Progenitor cell of endocrine pancreas (in vitro differentiated cells): ENCODE measurements around the gene COX10. TPM values are rescaled to one million over a fixed set of nuclear protein-coding genes. Genes with fewer than 3 reads are reported as not detected.

ENCODE experiments used
- DNase-seq: peaks from one replicate; pipeline ENCODE4 v3.0.0; 2021; ENCODE audit warnings: low spot score; ENCODE audit not compliant: unreplicated experiment
- H3K27ac Mint-ChIP-seq: 2 replicates; pipeline ENCODE4 v1.8.0; 2021; ENCODE audit warnings: mild to moderate bottlenecking, moderate library complexity, mixed read lengths
- H3K27me3 Mint-ChIP-seq: 2 replicates; pipeline ENCODE4 v1.8.0; 2021; ENCODE audit warnings: mixed read lengths
- H3K36me3 Mint-ChIP-seq: 2 replicates; pipeline ENCODE4 v1.8.0; 2022; ENCODE audit warnings: mixed read lengths; ENCODE audit not compliant: insufficient read depth
- H3K4me1 Mint-ChIP-seq: 2 replicates; pipeline ENCODE4 v1.8.0; 2021; ENCODE audit warnings: low read depth, mixed read lengths
- H3K4me3 Mint-ChIP-seq: 2 replicates; pipeline ENCODE4 v1.8.0; 2021; ENCODE audit warnings: low read depth, mild to moderate bottlenecking, moderate library complexity, mixed read lengths
- H3K9me3 Mint-ChIP-seq: 2 replicates; pipeline ENCODE4 v1.8.0; 2021; ENCODE audit warnings: low read depth, mixed read lengths
- CTCF ChIP-seq: fragments of 200-600 bp; sonication (generic); IDR thresholded peaks from one replicate; pipeline ENCODE4 v1.5.0; 2021; ENCODE audit warnings: antibody characterized with exemption, mild to moderate bottlenecking; ENCODE audit not compliant: unreplicated experiment
- total RNA-seq: library from RNA; stranded (reverse); gene quantifications from 2 replicates; pipeline ENCODE4 v1.2.1, GENCODE V29; 2021

The COX10 gene
- total RNA-seq, 1 donor from 2014 or later, result 24.0 TPM

- H3K4me1 Mint-ChIP-seq, result peaks cover 56% of the 10 kb centered on the region
- H3K27ac Mint-ChIP-seq, result peak overlapping the region; percentile 91
- H3K27me3 Mint-ChIP-seq, result no peaks in the 10 kb centered on the region
- no peaks in the 10 kb centered on the region for H3K36me3 Mint-ChIP-seq
- TF ChIP-seq CTCF, result peak; percentile 24
- DNase-seq, result peak; percentile 44
- peak overlapping the region; percentile 10 for H3K4me3 Mint-ChIP-seq
- H3K9me3 Mint-ChIP-seq, result no peaks in the 10 kb centered on the region
Observed at GRCh38 chr17:14198013-14198412, 128.7 kb downstream of the COX10 start.

DNA sequence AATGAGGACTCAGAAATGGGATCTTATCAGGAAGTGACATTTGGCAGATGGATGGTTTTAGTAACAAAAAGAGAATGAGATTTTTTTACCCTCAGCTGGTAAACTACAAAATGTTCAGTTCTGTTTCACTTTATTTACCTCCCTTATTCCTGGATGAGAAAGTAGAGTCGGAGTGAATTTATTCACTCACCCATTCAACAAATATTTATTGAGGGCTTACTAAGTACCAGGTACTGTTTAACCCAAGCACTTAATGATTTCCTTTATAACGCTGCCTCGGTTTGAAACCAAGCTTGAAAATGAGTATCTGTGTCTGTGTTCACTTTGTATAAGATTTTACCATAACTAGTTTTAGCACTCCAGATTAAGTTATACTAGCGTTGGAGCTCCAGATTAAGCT is 129.3 kb downstream of the COX10 start:
- H3K4me3 Mint-ChIP-seq, result no peak overlapping the region
- DNase-seq, result no peak
- TF ChIP-seq CTCF, result no peak

GRCh38 chr17:14199601-14200000 is 130.3 kb downstream of the COX10 start:
- Mint-ChIP-seq H3K27me3 (no peaks in the 10 kb centered on the region), H3K4me3 (no peak overlapping the region), H3K27ac (peak overlapping the region; percentile 79), H3K9me3 (no peaks in the 10 kb centered on the region), H3K4me1 (peaks cover 60% of the 10 kb centered on the region), H3K36me3 (no peaks in the 10 kb centered on the region)
- no peak for TF ChIP-seq CTCF
- DNase-seq, result no peak

More for the DNA sequence above, 129.3 kb downstream of the COX10 start:
- H3K4me1 Mint-ChIP-seq, result peaks cover 59% of the 10 kb centered on the region
- no peaks in the 10 kb centered on the region for H3K9me3 Mint-ChIP-seq
- no peaks in the 10 kb centered on the region for H3K27me3 Mint-ChIP-seq
- peak overlapping the region; percentile 91 for H3K27ac Mint-ChIP-seq
- no peaks in the 10 kb centered on the region for H3K36me3 Mint-ChIP-seq

DNA sequence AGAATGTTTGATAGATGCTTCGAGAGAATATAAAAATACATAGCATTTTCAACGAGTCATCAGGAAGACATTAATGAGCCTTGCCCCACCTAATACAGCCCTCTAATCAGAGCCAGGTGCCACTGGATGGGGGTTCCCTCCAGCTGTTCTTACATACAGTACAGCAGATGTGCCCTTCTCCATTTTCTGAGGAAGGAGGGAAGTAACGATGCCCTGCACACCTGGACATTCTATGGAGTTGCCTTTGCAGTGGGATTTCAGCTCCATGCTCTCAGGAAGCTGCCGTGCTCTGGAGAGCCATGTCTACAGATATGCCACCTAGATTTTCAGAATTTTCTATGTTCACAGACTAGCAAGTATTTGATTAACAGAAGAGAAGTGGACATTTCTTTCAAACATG is 131.1 kb downstream of the COX10 start:
- Mint-ChIP-seq H3K4me1 (peaks cover 60% of the 10 kb centered on the region), H3K27ac (no peak overlapping the region), H3K9me3 (no peaks in the 10 kb centered on the region), H3K36me3 (no peaks in the 10 kb centered on the region), H3K4me3 (no peak overlapping the region), H3K27me3 (no peaks in the 10 kb centered on the region)
- no peak for TF ChIP-seq CTCF
- no peak for DNase-seq

- H3K27ac Mint-ChIP-seq, result peak overlapping the region; percentile 22
- TF ChIP-seq CTCF, result no peak
- H3K27me3 Mint-ChIP-seq, result no peaks in the 10 kb centered on the region
- no peak for DNase-seq
- H3K4me3 Mint-ChIP-seq, result no peak overlapping the region
- H3K36me3 Mint-ChIP-seq, result peaks cover 2% of the 10 kb centered on the region
- H3K4me1 Mint-ChIP-seq, result peaks cover 55% of the 10 kb centered on the region
- H3K9me3 Mint-ChIP-seq, result no peaks in the 10 kb centered on the region
Observed at GRCh38 chr17:14201021-14201987, 132.0 kb downstream of the COX10 start.
